Kidney (tissue), 14 donors: ENCODE measurements around the gene SLC7A7. TPM values are rescaled to one million over a fixed set of nuclear protein-coding genes. Genes with fewer than 3 reads are reported as not detected.

Source experiments
- DNase-seq, 5 donors: peaks; one replicate each; pipeline ENCODE4 v3.0.0-alpha.2; 2013 to 2020
- FAIRE-seq: peaks from 2 replicates; lab custom pipeline; 2012; peaks lifted over from hg19 to GRCh38; lab: Jason Lieb, UNC
- H3K27ac ChIP-seq, 2 donors: one replicate each; pipeline ENCODE4 v1.7.0; 2013; ENCODE audit warnings: low read depth in 2 of 2, low read length in 2 of 2, inconsistent platforms in 1 of 2
- H3K27me3 ChIP-seq: one replicate; pipeline ENCODE4 v1.7.1; 2013; ENCODE audit warnings: low read length, inconsistent platforms; ENCODE audit not compliant: control insufficient read depth, insufficient read depth
- H3K36me3 ChIP-seq, 3 donors: one replicate each; pipeline versions ENCODE4 v1.7.0 to v1.7.1; 2013; ENCODE audit warnings: low read length in 3 of 3, control low read depth in 1 of 3, inconsistent platforms in 1 of 3; ENCODE audit not compliant: insufficient read depth in 3 of 3, control insufficient read depth in 2 of 3
- H3K4me1 ChIP-seq, 3 donors: one replicate each; pipeline versions ENCODE4 v1.7.0 to v1.7.1; 2013; ENCODE audit warnings: low read length in 3 of 3, inconsistent platforms in 1 of 3, low read depth in 1 of 3; ENCODE audit not compliant: control insufficient read depth in 2 of 3, insufficient read depth in 2 of 3
- H3K4me3 ChIP-seq, 3 donors: one replicate each; pipeline versions ENCODE4 v1.7.0 to v1.8.1; 2013; ENCODE audit warnings: low read length in 3 of 3, control low read depth in 1 of 3, inconsistent platforms in 1 of 3
- H3K9ac ChIP-seq, 3 donors: one replicate each; pipeline versions ENCODE4 v1.7.0 to v1.7.1; 2013; ENCODE audit warnings: low read length in 3 of 3, control low read depth in 1 of 3, inconsistent platforms in 1 of 3
- H3K9me3 ChIP-seq, 3 donors: one replicate each; pipeline versions ENCODE4 v1.7.0 to v1.7.1; 2013; ENCODE audit warnings: low read length in 3 of 3, control low read depth in 1 of 3, inconsistent platforms in 1 of 3; ENCODE audit not compliant: control insufficient read depth in 2 of 3, insufficient read depth in 1 of 3
- CTCF ChIP-seq: IDR thresholded peaks from 3 replicates; pipeline ENCODE4 v1.5.1; 2012; ENCODE audit warnings: mild to moderate bottlenecking, moderate library complexity, borderline replicate concordance; ENCODE audit not compliant: insufficient read depth; ENCODE audit errors: extremely low read depth
- intact Hi-C: fragments of 100-400 bp; cut with DNase I; formaldehyde crosslinking; loops from one replicate; pipeline ENCODE4 v1.11.1; 2022
- polyA plus RNA-seq: library from polyadenylated mRNA; stranded (reverse); fragments of 350-450 nt; fragmentation: Illumina TruSeq; extraction: RNeasy Lipid Tissue Mini Kit (QIAGEN cat#74804); gene quantifications from one replicate; pipeline ENCODE4 v1.2.3, GENCODE V29; 2014; ENCODE audit warnings: low read depth, low replicate concordance; ENCODE audit not compliant: insufficient read depth
- total RNA-seq: library from RNA; stranded (reverse); fragmentation: NEBNext Ultra II Directional; extraction: Animal tissue kit (Norgen Biotek cat#: 25700); gene quantifications from one replicate; pipeline ENCODE4 v1.2.1, GENCODE V29; 2021
- donor health status: control.
- donor health status: control.
- donor health status: control.
- donor health status: control.
- donor health status: control.
- donor health status: DM: yes; HTN: yes; CAD: no.
- donor health status: Normal renal cell carcinoma (clear cell type).

Gene SLC7A7
- total and polyA plus RNA-seq, 2 donors from 2014 or later: 26.6 to 235 TPM

GRCh38 chr14:22723815-22724214 is 91.4 kb downstream of the SLC7A7 start:
- Histone ChIP-seq H3K9ac (no peak overlapping the region), H3K9me3 (no peaks in the 10 kb centered on the region), H3K27ac (no peak overlapping the region), H3K4me1 (no peaks in the 10 kb centered on the region), H3K36me3 (no peaks in the 10 kb centered on the region), H3K4me3 (no peak overlapping the region), H3K27me3 (no peaks in the 10 kb centered on the region)
- FAIRE-seq (no peak), DNase-seq (no peak)
- intact Hi-C loops: no loop called here
- no peak for TF ChIP-seq CTCF

Other genes with a start within 250 kb of the SLC7A7 start
- 205 TPM for gene DAD1, start 226.2 kb downstream of the SLC7A7 start, total RNA-seq
- gene DAD1, start 226.2 kb downstream of the SLC7A7 start, polyA plus RNA-seq: 523 TPM
- gene ABHD4, start 217.1 kb downstream of the SLC7A7 start, total RNA-seq: 34.1 TPM
- 45.2 TPM for gene ABHD4, start 217.1 kb downstream of the SLC7A7 start, polyA plus RNA-seq
- not detected for gene OR6J1, start 171.1 kb downstream of the SLC7A7 start, total RNA-seq
- gene OR6J1, start 171.1 kb downstream of the SLC7A7 start, polyA plus RNA-seq: not detected
- gene OXA1L, start 48.7 kb downstream of the SLC7A7 start, total RNA-seq: 80.8 TPM
- 101 TPM for gene OXA1L, start 48.7 kb downstream of the SLC7A7 start, polyA plus RNA-seq
- gene MRPL52, start 14.5 kb upstream of the SLC7A7 start, total RNA-seq: 74.3 TPM
- 255 TPM for gene MRPL52, start 14.5 kb upstream of the SLC7A7 start, polyA plus RNA-seq
- gene MMP14, start 21.1 kb upstream of the SLC7A7 start, total RNA-seq: 108 TPM
- 30.1 TPM for gene MMP14, start 21.1 kb upstream of the SLC7A7 start, polyA plus RNA-seq
- 207 TPM for gene LRP10, start 56.3 kb upstream of the SLC7A7 start, total RNA-seq
- 74.7 TPM for gene LRP10, start 56.3 kb upstream of the SLC7A7 start, polyA plus RNA-seq
- gene REM2, start 67.8 kb upstream of the SLC7A7 start, total RNA-seq: 0.63 TPM
- 0.77 TPM for gene REM2, start 67.8 kb upstream of the SLC7A7 start, polyA plus RNA-seq
- 93.6 TPM for gene RBM23, start 103.7 kb upstream of the SLC7A7 start, total RNA-seq
- 44.8 TPM for gene RBM23, start 103.7 kb upstream of the SLC7A7 start, polyA plus RNA-seq
- gene PRMT5, start 113.9 kb upstream of the SLC7A7 start, total RNA-seq: 58.7 TPM
- gene PRMT5, start 113.9 kb upstream of the SLC7A7 start, polyA plus RNA-seq: 64.2 TPM
- 38.1 TPM for gene HAUS4, start 141.7 kb upstream of the SLC7A7 start, total RNA-seq
- gene HAUS4, start 141.7 kb upstream of the SLC7A7 start, polyA plus RNA-seq: 35.8 TPM
- 28.5 TPM for gene AJUBA, start 167.1 kb upstream of the SLC7A7 start, total RNA-seq
- gene AJUBA, start 167.1 kb upstream of the SLC7A7 start, polyA plus RNA-seq: 14.6 TPM
- 9.5 TPM for gene C14orf93, start 194.7 kb upstream of the SLC7A7 start, total RNA-seq
- gene C14orf93, start 194.7 kb upstream of the SLC7A7 start, polyA plus RNA-seq: 9.6 TPM
- gene PSMB5, start 219.5 kb upstream of the SLC7A7 start, total RNA-seq: 87.1 TPM
- gene PSMB5, start 219.5 kb upstream of the SLC7A7 start, polyA plus RNA-seq: 190 TPM
- not detected for gene PSMB11, start 226.8 kb upstream of the SLC7A7 start, total RNA-seq
- not detected for gene PSMB11, start 226.8 kb upstream of the SLC7A7 start, polyA plus RNA-seq
- 5.1 TPM for gene CDH24, start 242.1 kb upstream of the SLC7A7 start, total RNA-seq
- gene CDH24, start 242.1 kb upstream of the SLC7A7 start, polyA plus RNA-seq: 5.4 TPM